Liver (tissue), 9 donors: ENCODE measurements around the gene DPY19L3. TPM values are rescaled to one million over a fixed set of nuclear protein-coding genes. Genes with fewer than 3 reads are reported as not detected.
"Not testable (repeated sequence)": the region's sequence is repeated elsewhere in the genome, so short reads cannot be mapped to it uniquely, and the experiment has no call there.

Source experiments
- DNase-seq: peaks from one replicate; pipeline ENCODE4 v3.0.0-alpha.2; 2017; ENCODE audit warnings: low spot score
- H3K27ac ChIP-seq, 2 donors: one replicate each; pipeline ENCODE4 v1.7.0; 2013; ENCODE audit warnings: inconsistent platforms in 2 of 2, low read length in 2 of 2, control low read depth in 1 of 2, low read depth in 1 of 2, mild to moderate bottlenecking in 1 of 2
- H3K27me3 ChIP-seq, 4 donors: one replicate each; pipeline versions ENCODE4 v1.6.1 to v1.7.0; 2013; ENCODE audit warnings: low read length in 3 of 4, inconsistent platforms in 1 of 4, mild to moderate bottlenecking in 1 of 4, moderate library complexity in 1 of 4; ENCODE audit not compliant: control insufficient read depth in 4 of 4, insufficient read depth in 4 of 4
- H3K36me3 ChIP-seq, 4 donors: one replicate each; pipeline versions ENCODE4 v1.6.1 to v1.7.0; 2013; ENCODE audit warnings: low read length in 3 of 4, mild to moderate bottlenecking in 3 of 4, low read depth in 1 of 4, moderate library complexity in 1 of 4; ENCODE audit not compliant: control insufficient read depth in 4 of 4, insufficient read depth in 3 of 4
- H3K4me1 ChIP-seq, 4 donors: one replicate each; pipeline versions ENCODE4 v1.6.1 to v1.7.0; 2013; ENCODE audit warnings: low read length in 3 of 4, mild to moderate bottlenecking in 3 of 4, moderate library complexity in 1 of 4; ENCODE audit not compliant: control insufficient read depth in 4 of 4, insufficient read depth in 4 of 4
- H3K4me3 ChIP-seq, 3 donors: one replicate each; pipeline versions ENCODE4 v1.6.1 to v1.7.0; 2013; ENCODE audit warnings: low read length in 3 of 3, control low read depth in 1 of 3, low read depth in 1 of 3, mild to moderate bottlenecking in 1 of 3
- H3K9ac ChIP-seq, 2 donors: one replicate each; pipeline ENCODE4 v1.7.0; 2013; ENCODE audit warnings: low read length in 2 of 2, mild to moderate bottlenecking in 2 of 2, moderate library complexity in 2 of 2, control low read depth in 1 of 2, low read depth in 1 of 2
- H3K9me3 ChIP-seq, 4 donors: one replicate each; pipeline versions ENCODE4 v1.6.1 to v1.7.0; 2013; ENCODE audit warnings: low read length in 3 of 4; ENCODE audit not compliant: control insufficient read depth in 4 of 4
- EGR1 ChIP-seq, 2 donors: IDR thresholded peaks; 2 replicates each; pipeline ENCODE4 v1.6.1; 2016 to 2018; ENCODE audit warnings: antibody characterized with exemption in 2 of 2, low read depth in 2 of 2
- FOXA1 ChIP-seq: IDR thresholded peaks from 2 replicates; pipeline ENCODE4 v1.6.1; 2016; ENCODE audit warnings: antibody characterized with exemption
- FOXA2 ChIP-seq: IDR thresholded peaks from 2 replicates; pipeline ENCODE4 v1.6.1; 2016; ENCODE audit warnings: antibody characterized with exemption
- GABPA ChIP-seq, 2 donors: IDR thresholded peaks in 1 of 2; conservative IDR thresholded peaks in 1 of 2; 2 replicates each; pipeline ENCODE4 v1.6.1; 2016; ENCODE audit warnings: antibody characterized with exemption in 2 of 2, mild to moderate bottlenecking in 1 of 2, moderate library complexity in 1 of 2
- HNF4A ChIP-seq, 2 donors: conservative IDR thresholded peaks; 2 replicates each; pipeline ENCODE4 v1.6.1; 2016; ENCODE audit warnings: antibody characterized with exemption in 2 of 2, mild to moderate bottlenecking in 2 of 2
- HNF4G ChIP-seq: IDR thresholded peaks from 2 replicates; pipeline ENCODE4 v1.6.1; 2016; ENCODE audit warnings: antibody characterized with exemption
- JUND ChIP-seq, 2 donors: IDR thresholded peaks; 2 replicates each; pipeline ENCODE4 v1.6.1; 2016; ENCODE audit warnings: antibody characterized with exemption in 2 of 2
- MAX ChIP-seq: IDR thresholded peaks from 2 replicates; pipeline ENCODE4 v1.6.1; 2016; ENCODE audit warnings: antibody characterized with exemption
- NR2F2 ChIP-seq: IDR thresholded peaks from 2 replicates; pipeline ENCODE4 v1.6.1; 2016; ENCODE audit warnings: antibody characterized with exemption
- RAD21 ChIP-seq, 2 donors: IDR thresholded peaks; 2 replicates each; pipeline ENCODE4 v1.6.1; 2016; ENCODE audit warnings: antibody characterized with exemption in 2 of 2, mild to moderate bottlenecking in 2 of 2
- REST ChIP-seq: IDR thresholded peaks from 2 replicates; pipeline ENCODE4 v1.6.1; 2016; ENCODE audit warnings: antibody characterized with exemption, mild to moderate bottlenecking
- RXRA ChIP-seq, 2 donors: IDR thresholded peaks; 2 replicates each; pipeline ENCODE4 v1.6.1; 2017 to 2018; ENCODE audit warnings: antibody characterized with exemption in 2 of 2, mild to moderate bottlenecking in 1 of 2
- SP1 ChIP-seq: IDR thresholded peaks from 2 replicates; pipeline ENCODE4 v1.6.1; 2018; ENCODE audit warnings: antibody characterized with exemption, mild to moderate bottlenecking
- TAF1 ChIP-seq: conservative IDR thresholded peaks from 2 replicates; pipeline ENCODE4 v1.6.1; 2016; ENCODE audit warnings: antibody characterized with exemption, mild to moderate bottlenecking
- YY1 ChIP-seq: IDR thresholded peaks from 2 replicates; pipeline ENCODE4 v1.6.1; 2016; ENCODE audit warnings: antibody characterized with exemption, mild to moderate bottlenecking
- WGBS: extraction: QIAGEN DNeasy Blood & Tissue Kit; methylation state at CpG from one replicate; pipeline ENCODE4 v1.1.7; 2013; 5-methylcytosine and 5-hydroxymethylcytosine counted together
- polyA plus RNA-seq, 2 donors: library from polyadenylated mRNA; stranded (reverse) in 1 of 2; unstranded in 1 of 2; fragments of 200-250 nt in 1 of 2; fragments of >200 nt in 1 of 2; fragmentation: Nextera tagmentation in 1 of 2; extraction: Ambion mirVana in 1 of 2; gene quantifications; one replicate each; pipeline versions ENCODE4 v1.2.1 to v1.2.3, GENCODE V29; 2013 to 2015
- total RNA-seq, 2 donors: library from RNA; depleted of rRNA; stranded (reverse); fragments of >200 nt; gene quantifications; one replicate each; pipeline ENCODE4 v1.2.3, GENCODE V29; 2014
- TF ChIP-seq, protein P1 (sequence below): fragments of 150-350 bp; IDR thresholded peaks from 2 replicates; pipeline ENCODE4 v1.5.1; 2017; ENCODE audit warnings: improper control_type of control experiment, low read depth, low read length; ENCODE audit not compliant: missing input control
- TF ChIP-seq, protein P2 (sequence below): IDR thresholded peaks from 2 replicates; pipeline ENCODE4 v1.6.1; 2016; ENCODE audit warnings: antibody characterized with exemption
- TF ChIP-seq, protein P3 (sequence below): IDR thresholded peaks from 2 replicates; pipeline ENCODE4 v1.6.1; 2016; ENCODE audit warnings: antibody characterized with exemption
- donor health status: healthy.
- donor health status: healthy.
- donor health status: healthy.
- donor health status: healthy.
- donor health status: healthy.

The DPY19L3 gene
- total and polyA plus RNA-seq, 4 donors: 2.7 to 13.0 (median 7.4) TPM

DNA sequence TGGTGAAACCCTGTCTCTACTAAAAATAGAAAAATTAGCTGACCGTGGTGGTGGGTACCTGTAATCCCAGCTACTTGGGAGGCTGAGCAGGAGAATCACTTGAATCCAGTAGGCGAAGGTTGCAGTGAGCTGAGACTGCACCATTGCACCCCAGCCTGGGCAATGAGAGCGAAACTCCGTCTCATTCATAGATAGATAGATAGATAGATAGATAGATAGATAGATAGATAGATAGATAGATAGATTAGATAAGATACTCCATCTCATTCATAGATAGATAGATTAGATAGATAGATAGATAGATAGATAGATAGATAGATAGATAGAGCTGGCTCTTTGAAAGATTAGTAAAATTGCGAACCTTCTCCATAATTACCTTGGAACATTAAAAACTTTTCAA, 42.0 kb downstream of the DPY19L3 start:
- 99% methylated on average over 5 of the region's 5 CpGs for WGBS
- DNase-seq, H3K4me1 ChIP-seq, H3K27me3 ChIP-seq, H3K27ac ChIP-seq, H3K36me3 ChIP-seq, H3K9ac ChIP-seq, H3K4me3 ChIP-seq, H3K9me3 ChIP-seq: not testable (repeated sequence)

DNA sequence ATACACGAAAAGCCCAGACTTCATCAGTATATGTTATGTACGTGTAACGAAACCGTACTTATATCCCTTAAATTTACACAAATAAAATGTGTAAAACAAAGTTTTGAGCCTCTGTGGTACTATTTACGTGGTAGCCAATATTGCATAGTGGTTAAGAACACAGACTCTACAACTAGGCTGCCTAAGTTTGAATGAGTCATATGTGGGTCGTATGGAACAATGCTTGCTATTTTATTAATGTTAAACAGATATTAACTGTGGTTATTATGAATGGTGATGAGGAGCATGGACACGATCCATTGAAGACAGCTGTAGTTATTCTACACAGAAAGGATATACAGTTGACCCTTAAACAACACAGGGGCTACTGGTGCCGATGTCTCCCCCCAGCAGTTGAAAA, 42.5 kb downstream of the DPY19L3 start:
- H3K27me3 ChIP-seq: no peaks in the 10 kb centered on the region
- peaks cover 0 to under 1% (median 0%) of the 10 kb centered on the region in 4 donors for H3K36me3 ChIP-seq
- H3K9ac ChIP-seq: no peak overlapping the region
- H3K4me3 ChIP-seq: no peak overlapping the region
- H3K27ac ChIP-seq: no peak overlapping the region
- TF ChIP-seq, protein P1, sequence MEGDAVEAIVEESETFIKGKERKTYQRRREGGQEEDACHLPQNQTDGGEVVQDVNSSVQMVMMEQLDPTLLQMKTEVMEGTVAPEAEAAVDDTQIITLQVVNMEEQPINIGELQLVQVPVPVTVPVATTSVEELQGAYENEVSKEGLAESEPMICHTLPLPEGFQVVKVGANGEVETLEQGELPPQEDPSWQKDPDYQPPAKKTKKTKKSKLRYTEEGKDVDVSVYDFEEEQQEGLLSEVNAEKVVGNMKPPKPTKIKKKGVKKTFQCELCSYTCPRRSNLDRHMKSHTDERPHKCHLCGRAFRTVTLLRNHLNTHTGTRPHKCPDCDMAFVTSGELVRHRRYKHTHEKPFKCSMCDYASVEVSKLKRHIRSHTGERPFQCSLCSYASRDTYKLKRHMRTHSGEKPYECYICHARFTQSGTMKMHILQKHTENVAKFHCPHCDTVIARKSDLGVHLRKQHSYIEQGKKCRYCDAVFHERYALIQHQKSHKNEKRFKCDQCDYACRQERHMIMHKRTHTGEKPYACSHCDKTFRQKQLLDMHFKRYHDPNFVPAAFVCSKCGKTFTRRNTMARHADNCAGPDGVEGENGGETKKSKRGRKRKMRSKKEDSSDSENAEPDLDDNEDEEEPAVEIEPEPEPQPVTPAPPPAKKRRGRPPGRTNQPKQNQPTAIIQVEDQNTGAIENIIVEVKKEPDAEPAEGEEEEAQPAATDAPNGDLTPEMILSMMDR: no peak
- TF ChIP-seq, protein P2, sequence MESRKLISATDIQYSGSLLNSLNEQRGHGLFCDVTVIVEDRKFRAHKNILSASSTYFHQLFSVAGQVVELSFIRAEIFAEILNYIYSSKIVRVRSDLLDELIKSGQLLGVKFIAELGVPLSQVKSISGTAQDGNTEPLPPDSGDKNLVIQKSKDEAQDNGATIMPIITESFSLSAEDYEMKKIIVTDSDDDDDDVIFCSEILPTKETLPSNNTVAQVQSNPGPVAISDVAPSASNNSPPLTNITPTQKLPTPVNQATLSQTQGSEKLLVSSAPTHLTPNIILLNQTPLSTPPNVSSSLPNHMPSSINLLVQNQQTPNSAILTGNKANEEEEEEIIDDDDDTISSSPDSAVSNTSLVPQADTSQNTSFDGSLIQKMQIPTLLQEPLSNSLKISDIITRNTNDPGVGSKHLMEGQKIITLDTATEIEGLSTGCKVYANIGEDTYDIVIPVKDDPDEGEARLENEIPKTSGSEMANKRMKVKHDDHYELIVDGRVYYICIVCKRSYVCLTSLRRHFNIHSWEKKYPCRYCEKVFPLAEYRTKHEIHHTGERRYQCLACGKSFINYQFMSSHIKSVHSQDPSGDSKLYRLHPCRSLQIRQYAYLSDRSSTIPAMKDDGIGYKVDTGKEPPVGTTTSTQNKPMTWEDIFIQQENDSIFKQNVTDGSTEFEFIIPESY: no peak
- TF ChIP-seq JUND (IDR thresholded peaks at IDR 0.05): no peak
- no peak for TF ChIP-seq YY1
- TF ChIP-seq HNF4G: no peak
- TF ChIP-seq TAF1: no peak
- TF ChIP-seq EGR1 (IDR thresholded peaks at IDR 0.05; ENCODE audit: low read depth in 2 of 2): no peak
- no peak for TF ChIP-seq FOXA2
- no peak for TF ChIP-seq HNF4A (conservative IDR thresholded peaks at IDR 0.05)
- TF ChIP-seq RXRA (IDR thresholded peaks at IDR 0.05): no peak
- TF ChIP-seq GABPA (IDR thresholded peaks at IDR 0.05 in 1 of 2, conservative IDR thresholded peaks at IDR 0.05 in 1 of 2): no peak
- no peak for TF ChIP-seq MAX
- no peak for TF ChIP-seq SP1
- no peak for TF ChIP-seq RAD21 (IDR thresholded peaks at IDR 0.05)
- no peak for TF ChIP-seq REST
- no peak for TF ChIP-seq NR2F2
- TF ChIP-seq FOXA1: no peak
- TF ChIP-seq, protein P3, sequence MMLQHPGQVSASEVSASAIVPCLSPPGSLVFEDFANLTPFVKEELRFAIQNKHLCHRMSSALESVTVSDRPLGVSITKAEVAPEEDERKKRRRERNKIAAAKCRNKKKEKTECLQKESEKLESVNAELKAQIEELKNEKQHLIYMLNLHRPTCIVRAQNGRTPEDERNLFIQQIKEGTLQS: no peak
- DNase-seq: no peak
- no peaks in the 10 kb centered on the region for H3K9me3 ChIP-seq
- 97% methylated on average over 8 of the region's 8 CpGs for WGBS
- no peaks in the 10 kb centered on the region for H3K4me1 ChIP-seq
